AML-193 (cell line): ENCODE measurements around the gene APLNR.

ENCODE experiments used
- DNase-seq, 2 experiments: peaks; one replicate each; lab custom pipeline; 2025; lab: John Stamatoyannopoulos, UW

Gene APLNR

DNA sequence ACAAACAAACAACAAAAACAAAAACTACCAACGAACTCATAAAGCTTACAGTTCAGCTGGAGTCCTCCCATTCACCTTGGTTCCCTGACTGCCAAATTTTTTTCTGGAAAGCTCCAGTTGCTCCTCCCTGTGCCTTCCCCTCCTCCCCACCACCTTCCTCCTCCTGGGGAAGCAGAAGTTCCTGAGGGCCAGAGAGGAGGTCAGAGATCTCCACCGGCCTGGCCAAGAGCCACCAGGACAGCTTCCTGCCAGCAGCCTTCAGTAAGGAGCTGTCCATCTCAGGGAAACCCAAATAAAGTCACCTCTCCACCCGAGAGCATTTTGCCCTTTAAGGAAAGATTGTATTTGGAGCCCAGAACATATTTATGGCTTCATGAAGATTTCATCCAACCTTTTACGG is 20.0 kb downstream of the APLNR start:
- DNase-seq: no peak

DNA sequence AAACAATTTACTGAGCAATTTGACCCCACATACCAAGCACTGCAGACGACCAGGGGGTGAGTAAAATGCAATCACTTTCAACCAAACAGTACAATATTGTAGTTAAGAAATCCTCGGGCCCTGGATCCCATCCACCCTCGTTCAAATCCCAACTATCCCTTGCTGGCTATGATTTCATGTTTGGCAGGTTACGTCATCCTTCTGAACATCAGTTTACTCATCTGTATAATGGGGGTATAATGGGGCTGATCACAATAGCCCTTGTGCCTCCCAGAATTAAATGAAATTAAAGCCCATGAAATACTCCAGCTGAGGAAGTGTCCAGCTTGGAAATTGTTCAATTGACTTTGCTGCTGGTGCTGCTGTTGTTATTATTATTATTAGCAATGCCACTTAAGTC is 20.6 kb downstream of the APLNR start:
- DNase-seq: no peak

DNA sequence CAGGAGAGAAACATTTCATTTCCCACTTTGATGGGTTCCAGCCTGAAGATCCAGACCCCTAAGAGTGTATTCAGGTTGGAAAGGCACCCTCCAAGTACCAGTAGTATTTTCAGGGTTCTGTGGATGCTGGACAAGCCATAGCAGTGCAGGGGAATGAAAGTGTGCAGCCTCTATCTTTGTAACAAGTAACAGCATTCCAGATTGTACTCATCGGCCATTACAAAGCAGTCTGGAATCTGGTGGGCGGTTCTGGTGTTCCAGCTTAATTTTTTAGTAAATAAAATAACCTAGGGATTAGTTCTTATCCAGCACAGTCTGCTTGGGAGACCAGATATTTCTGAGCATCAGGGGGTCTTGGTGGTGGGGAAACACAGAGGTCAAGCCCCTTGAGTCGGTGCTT is 22.6 kb downstream of the APLNR start:
- no peak for DNase-seq

DNA sequence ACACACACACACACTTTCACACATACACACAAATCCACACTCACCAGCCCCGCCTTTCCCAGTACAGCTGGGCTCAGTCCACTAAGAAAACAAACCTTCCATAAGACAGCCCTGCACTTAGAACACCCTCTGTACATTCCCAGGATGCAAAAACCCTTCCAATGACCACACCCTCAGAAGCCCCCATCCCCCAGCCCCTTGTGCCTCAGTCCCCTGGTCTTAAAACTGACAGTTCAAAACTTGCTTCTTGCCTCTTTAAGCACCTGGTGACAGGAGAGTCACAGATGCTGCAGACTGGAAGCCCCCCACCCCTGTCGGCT is 23.0 kb downstream of the APLNR start:
- no peak for DNase-seq

DNA sequence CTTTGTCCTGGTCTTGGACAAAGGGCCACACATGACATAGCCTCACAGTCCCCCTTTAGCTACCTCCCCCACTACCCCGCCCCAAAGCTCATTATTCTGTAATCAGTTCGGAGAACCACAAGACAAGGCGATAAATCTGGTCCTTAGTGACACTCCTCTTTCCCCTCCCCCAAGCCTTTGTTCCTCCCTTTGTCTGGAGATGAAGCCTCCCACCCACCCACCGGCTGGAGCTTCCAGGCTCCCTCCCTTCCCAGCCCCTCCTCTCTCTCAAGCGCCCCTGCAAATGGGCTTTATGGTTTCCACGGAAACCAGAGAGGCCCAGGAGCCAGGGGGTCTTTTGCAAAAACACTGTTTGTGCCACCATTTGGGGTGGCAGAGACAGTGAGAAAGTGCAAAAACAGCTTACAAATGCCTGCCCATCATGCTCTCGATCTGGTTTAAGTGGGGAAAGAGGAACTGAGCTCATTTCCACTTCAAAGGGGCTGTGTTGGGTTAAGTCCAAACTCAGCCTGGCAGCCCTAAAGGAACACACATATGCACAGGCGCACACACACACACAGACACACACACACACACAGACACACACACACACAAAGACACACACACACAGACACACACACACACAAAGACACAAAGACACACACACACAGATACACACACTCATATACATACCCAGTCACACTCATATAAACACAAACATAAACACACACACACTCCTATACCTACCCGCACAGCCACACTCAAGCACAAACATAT is 23.5 kb downstream of the APLNR start:
- no peak for DNase-seq

DNA sequence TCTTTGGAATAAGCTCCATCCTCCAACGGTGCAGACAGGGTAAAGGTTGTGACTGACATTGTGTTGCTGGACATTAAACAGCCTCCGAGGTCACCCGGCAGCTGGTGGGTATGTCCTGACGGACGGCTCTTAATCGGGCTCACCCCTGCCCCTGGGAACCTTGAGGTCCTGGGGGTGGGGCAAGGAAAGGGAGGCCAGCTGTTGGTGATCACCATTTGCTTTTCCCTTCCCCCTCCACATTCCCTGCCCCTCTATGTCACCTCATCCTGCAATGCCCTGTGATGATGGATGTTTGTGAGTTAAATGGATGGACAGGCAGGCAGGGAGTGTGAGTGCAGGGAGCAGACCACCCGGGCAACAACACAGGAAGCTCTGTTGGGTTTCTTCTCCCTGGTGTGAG is 26.3 kb downstream of the APLNR start:
- DNase-seq: no peak

DNA sequence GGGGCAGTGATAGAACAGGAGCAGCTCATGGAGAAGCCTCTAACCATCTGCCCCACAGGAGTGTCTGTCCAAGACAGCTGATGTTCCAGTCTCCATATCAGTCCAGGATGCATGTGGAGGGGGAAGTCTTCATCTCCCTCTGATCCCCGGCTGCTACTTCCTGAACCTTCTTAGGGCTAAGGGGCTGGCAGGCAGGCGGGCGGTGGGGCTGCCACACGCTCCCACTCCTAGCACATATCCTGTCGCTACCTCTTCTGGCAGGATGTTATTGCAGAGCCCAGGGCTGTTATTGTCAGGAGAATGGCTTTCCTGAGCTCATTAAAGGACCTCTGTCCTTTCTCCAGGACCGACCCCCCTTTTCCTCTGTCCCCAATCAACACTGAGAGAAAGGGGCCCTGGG is 29.9 kb downstream of the APLNR start:
- no peak for DNase-seq

DNA sequence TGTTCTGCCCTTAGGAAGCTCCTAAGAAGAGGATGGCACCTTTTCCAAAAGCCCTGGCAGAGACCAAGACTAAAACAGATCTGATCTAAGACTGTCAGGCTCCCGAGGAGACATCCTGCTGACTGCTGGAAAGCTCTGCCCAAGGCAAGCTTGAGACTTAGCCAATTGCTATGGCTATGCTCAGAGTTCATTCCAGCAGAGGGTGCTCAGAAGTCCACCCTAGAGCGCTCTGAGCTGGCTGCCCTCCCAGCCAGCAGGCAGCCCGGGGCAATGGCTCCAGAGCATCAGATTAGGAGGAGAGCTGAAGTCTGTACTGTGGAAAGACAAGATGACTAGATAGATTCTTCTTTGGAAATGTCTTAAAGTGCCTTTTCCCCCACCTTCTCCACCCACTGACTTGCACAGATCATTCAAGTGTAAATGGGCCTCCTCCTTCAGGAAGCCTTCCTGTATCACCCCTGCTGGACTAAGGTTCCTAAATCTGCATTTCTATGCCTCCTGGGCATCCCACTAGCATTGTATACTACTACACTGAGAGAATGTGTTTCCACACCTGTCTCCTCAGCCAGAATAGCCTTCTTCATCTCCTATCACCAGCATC is 31.9 kb downstream of the APLNR start:
- DNase-seq: no peak

DNA sequence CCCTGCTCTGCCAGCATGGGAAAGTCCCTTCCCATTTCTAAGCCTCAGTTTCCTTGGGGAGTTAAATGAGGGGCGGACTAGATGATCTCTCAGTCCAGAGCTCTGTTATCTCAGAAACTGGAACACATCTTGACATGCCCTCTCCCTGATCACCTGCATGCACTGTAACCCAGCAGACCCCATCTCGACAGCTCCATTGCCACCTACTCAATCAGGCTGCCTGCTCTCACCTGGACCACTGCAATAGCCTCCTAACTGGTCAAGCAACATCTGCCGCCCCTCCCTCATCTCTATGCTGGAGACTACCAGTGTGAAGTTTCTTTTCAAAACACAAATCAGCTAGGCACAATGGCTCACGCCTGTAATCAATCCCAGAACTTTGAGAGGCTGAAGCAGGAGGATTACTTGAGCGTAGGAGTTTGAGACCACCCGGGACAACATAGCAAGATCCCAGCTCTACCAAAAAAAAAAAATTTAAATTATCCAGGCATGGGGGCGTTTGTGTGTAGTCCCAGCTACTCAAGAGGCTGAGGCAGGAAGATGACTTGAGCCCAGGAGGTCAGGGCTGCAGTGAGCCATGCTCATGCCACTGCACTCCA is 33.1 kb downstream of the APLNR start:
- no peak for DNase-seq

DNA sequence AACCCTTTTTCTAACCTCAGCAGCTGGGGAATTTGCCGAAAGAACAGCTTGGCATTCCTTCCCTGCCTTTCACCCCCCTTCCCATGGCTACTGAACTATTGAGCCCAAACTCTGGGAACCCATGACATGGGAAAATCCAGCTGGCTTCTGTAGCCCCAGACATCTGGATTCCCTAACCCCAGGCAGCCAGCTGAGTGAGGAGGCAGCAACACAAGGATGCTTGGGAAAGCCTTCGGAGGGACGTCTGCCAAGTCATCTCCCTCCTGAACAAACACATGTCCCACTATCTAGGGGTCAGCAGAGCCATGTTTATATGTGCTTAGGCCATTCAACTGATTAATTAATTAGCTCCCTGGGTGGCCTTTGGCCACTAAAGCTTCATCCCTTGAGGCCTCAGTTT is 33.7 kb downstream of the APLNR start:
- DNase-seq: no peak

DNA sequence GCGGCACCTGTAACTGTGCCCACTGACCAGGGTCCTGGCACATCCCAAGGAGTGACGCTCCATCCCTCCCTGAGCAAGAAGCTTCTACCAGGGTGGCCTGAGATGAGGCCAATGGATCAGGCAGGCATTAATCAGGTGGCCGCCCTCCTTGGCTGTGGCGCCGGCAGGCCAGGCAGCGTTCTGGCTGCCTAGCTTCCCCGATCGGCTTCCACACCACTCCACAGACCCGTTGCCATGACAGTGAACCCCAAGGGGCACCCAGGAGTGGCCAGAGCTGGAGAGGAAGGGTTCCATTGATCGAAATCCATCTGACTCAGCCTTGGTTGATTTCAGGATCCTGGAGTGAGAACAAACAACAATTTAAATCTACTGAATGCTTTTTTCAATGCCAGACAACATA is 34.8 kb downstream of the APLNR start:
- DNase-seq: no peak

DNA sequence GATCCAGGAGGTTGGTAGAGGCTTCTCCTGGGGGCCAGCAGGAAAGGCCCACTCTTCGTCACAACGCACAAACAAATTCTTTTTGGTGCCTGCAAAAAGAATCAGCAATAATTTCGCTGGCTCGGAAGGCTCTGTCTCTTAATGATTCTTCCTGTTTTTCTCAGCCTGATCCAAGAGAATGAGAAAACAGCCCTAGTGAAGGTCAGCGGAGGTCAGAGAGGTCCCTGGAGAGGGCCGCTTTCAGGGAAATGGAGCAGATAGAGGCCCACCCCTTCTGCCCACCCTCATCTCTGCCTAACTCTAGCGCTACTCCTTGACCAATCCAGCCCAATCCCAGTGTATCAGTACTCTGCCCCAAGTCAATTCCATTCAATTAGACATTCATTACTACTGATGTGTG is 36.1 kb downstream of the APLNR start:
- no peak for DNase-seq

DNA sequence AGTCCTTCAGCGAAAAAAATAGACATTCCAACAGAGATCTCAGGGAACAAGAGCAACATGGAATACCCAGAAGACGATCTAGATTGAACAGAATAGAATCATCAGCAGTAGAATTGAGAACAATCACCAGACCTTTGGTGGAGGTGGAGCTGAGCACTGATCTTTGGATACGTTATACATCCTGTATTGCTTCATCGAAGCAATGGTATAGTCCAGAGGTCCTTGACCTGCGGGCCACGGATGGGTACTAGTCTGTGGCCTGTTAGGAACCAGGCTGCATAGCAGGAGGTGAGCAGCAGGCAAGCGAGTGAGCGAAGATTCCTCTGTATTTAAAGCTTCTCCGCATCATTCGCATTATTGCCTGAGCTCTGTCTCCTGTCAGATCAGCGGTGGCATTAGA is 37.7 kb downstream of the APLNR start:
- no peak for DNase-seq

DNA sequence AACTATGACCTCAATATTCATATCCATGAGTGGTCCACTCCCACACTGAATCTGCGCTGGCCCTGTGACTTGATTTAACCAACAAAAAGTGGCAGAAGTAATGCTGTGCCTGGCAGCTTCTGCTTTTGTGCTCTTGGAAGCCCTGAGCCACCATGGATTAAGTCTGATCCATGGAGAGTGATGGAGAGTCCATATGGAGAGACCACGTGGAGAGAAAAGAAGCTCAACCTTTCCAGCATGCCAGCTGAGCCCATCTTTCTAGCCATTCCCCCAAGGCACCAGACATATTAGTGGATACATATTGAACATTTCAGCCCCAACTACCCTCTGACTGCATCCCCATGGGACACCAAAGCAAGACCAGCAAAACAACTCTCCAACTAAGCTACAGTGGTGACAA is 39.3 kb downstream of the APLNR start:
- no peak for DNase-seq

DNA sequence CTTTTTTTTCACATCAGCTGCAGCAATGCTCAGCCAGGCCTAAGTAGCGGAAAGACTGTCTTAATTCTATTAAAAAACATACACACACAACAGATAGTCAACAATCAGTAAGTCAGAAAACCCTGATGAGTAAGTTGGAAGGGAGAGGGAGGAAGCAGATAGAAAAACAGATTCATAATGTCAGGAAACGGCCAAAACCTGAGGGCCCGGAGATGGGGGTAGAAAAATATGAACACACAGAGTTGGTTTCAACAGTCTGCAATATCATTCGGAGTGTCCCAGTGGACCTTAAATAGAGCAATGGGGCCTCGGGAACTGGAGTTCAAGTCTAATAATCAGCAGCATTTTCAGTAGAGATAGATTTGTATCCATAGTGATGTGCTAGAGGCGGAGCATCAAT is 40.5 kb downstream of the APLNR start:
- DNase-seq: no peak

DNA sequence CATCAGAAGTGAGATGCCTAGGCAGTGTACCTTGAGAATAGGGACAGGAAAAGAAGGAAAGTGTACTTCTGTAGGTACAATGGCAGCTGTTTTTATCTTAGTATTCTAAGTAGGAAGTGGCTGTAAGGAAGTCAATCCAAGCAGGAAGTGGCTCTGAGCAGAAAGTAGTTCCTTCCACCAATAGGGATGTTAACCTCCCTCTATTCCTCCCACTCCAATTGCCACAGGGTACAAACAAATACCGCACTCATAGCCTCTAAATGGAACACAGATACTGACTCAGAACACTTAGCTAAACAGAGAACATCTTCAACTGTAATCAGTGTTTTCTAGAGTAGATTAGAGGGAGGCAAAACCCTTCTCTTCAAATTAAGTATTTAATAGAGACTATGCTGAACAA is 44.7 kb downstream of the APLNR start:
- peak in 1 of 2 experiments; percentile 3 for DNase-seq

DNA sequence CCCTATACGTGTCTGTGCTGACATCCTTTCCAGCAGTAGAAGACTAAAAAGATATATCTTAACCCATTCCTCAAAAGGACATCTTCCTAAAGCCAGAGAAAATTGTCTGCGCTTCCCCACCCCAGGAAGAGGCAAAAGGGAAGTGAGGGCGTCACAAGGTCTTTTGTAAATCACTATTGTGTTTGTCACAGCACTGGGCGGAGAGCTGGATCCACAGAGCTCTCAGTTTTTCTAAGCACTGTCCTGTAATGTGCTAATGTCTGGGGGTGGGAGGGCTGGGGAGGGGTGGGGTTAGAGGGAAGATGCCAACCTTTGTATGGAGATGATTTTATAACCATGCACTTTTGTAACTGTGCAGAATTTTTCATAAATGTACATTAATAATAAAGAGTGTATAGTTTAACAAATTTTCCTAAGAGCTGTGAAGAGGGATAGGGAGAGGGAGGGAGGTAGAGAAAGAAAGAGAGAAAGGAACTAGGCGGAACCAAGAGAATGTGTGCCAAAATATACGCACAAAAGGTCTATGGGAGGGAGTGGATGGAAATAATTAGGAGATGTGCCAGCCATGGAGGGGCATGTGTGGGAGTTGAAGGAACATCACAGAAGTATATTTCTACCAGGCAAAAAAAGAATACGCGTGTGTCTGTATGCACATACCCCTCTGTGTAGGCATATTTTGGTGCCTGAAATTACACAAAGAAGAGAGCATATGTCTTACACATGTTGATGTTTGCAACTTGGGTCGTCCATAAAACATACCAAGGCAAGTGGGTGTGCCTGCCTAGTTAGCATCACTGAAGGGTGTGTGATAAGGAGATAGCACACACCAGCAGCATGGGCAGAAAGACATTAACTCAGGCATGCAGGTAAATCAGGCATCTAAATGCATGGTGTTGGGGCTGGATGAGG is 45.5 kb downstream of the APLNR start:
- no peak for DNase-seq

DNA sequence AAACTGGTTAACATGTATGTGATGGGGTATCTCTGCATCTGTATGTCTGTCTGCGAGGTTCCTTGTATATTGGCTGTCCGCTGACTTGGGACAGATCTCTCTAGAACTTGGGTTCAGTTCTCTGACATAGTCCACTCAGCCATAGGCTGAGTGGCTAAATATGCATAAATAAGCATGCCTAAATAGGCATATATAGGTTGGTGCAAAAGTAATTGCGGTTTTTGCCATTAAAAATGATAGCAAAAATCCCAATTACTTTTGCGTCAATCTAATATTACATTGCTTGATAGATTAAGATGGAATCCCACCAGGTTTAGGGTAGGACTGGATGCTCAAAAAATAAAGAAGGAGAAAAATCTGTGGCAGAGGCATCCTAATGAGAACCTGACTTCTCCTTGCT is 46.5 kb downstream of the APLNR start:
- DNase-seq: no peak
